Measurements from ENCODE around the gene UBR4.
A peak's percentile ranks its signal among the peaks of the same experiment; 100 is the strongest.
"Not testable (repeated sequence)": the region's sequence is repeated elsewhere in the genome, so short reads cannot be mapped to it uniquely, and the experiment has no call there.

The UBR4 gene

GRCh38 chr1:19180265-19180657, 29.8 kb downstream of the UBR4 start:
- H2BK12ac ChIP-seq (ENCODE audit: low read length in 2 of 2); H3K27ac ChIP-seq (ENCODE audit: low read length, poor library complexity, severe bottlenecking); H4K8ac ChIP-seq (ENCODE audit: low read length); DNase-seq; H3K27me3 ChIP-seq (ENCODE audit: control insufficient read depth in 1 of 2, insufficient read depth in 1 of 2, low read length in 2 of 2); H3K4me3 ChIP-seq (ENCODE audit: insufficient read depth in 1 of 2, low read depth in 1 of 2, low read length in 2 of 2); H3K18ac ChIP-seq (ENCODE audit: low read depth in 1 of 2, low read length in 2 of 2); H3K23ac ChIP-seq (ENCODE audit: low read length in 2 of 2); H2BK15ac ChIP-seq (ENCODE audit: low read depth, poor library complexity, severe bottlenecking); H3K4me1 ChIP-seq (ENCODE audit: control insufficient read depth, insufficient read depth, low read depth, low read length); H4K91ac ChIP-seq (ENCODE audit: low read length); H2AFZ ChIP-seq (ENCODE audit: low read depth, low read length); H3K9ac ChIP-seq (ENCODE audit: low read length); H2AK5ac ChIP-seq (ENCODE audit: low read length, severe bottlenecking); H3K9me3 ChIP-seq (ENCODE audit: control insufficient read depth, low read length); H3K4ac ChIP-seq (ENCODE audit: low read depth in 1 of 2, low read length in 2 of 2); H3K4me2 ChIP-seq (ENCODE audit: low read length, poor library complexity, severe bottlenecking); H2BK5ac ChIP-seq (ENCODE audit: low read depth, low read length, poor library complexity, severe bottlenecking); H2BK120ac ChIP-seq (ENCODE audit: low read depth, low read length); H3K14ac ChIP-seq (ENCODE audit: low read length in 2 of 2): not testable (repeated sequence)
- 98% methylated on average over 7 of the region's 8 CpGs for WGBS
- Histone ChIP-seq H3K36me3 (ENCODE audit: control insufficient read depth in 1 of 2, insufficient read depth in 2 of 2, low read depth in 1 of 2, low read length in 2 of 2) (peaks cover 39 to 97% of the 10 kb centered on the region in 2 experiments), H3K79me1 (replicated peaks; ENCODE audit: low read length, poor library complexity, severe bottlenecking) (peaks cover 30% of the 10 kb centered on the region)

GRCh38 chr1:19179597-19180264, 30.3 kb downstream of the UBR4 start:
- Histone ChIP-seq H3K4me3 (ENCODE audit: insufficient read depth in 1 of 2, low read depth in 1 of 2, low read length in 2 of 2) (no peak overlapping the region), H3K9ac (ENCODE audit: low read length) (no peak overlapping the region), H3K4ac (ENCODE audit: low read depth in 1 of 2, low read length in 2 of 2) (no peak overlapping the region), H3K14ac (ENCODE audit: low read length in 2 of 2) (no peak overlapping the region), H3K27ac (ENCODE audit: low read length, poor library complexity, severe bottlenecking) (no peak overlapping the region), H2BK15ac (ENCODE audit: low read depth, poor library complexity, severe bottlenecking) (no peak overlapping the region), H4K8ac (ENCODE audit: low read length) (no peak overlapping the region), H3K4me2 (ENCODE audit: low read length, poor library complexity, severe bottlenecking) (no peak overlapping the region), H2BK12ac (ENCODE audit: low read length in 2 of 2) (no peak overlapping the region), H2BK120ac (ENCODE audit: low read depth, low read length) (no peak overlapping the region), H2BK5ac (ENCODE audit: low read depth, low read length, poor library complexity, severe bottlenecking) (no peak overlapping the region), H3K79me1 (replicated peaks; ENCODE audit: low read length, poor library complexity, severe bottlenecking) (peaks cover 32% of the 10 kb centered on the region), H3K4me1 (ENCODE audit: control insufficient read depth, insufficient read depth, low read depth, low read length) (no peaks in the 10 kb centered on the region), H3K36me3 (ENCODE audit: control insufficient read depth in 1 of 2, insufficient read depth in 2 of 2, low read depth in 1 of 2, low read length in 2 of 2) (peaks cover 36 to 97% of the 10 kb centered on the region in 2 experiments), H3K23ac (ENCODE audit: low read length in 2 of 2) (no peak overlapping the region), H2AFZ (ENCODE audit: low read depth, low read length) (no peak overlapping the region), H3K18ac (ENCODE audit: low read depth in 1 of 2, low read length in 2 of 2) (no peak overlapping the region), H3K27me3 (ENCODE audit: control insufficient read depth in 1 of 2, insufficient read depth in 1 of 2, low read length in 2 of 2) (no peaks in the 10 kb centered on the region), H4K91ac (ENCODE audit: low read length) (no peak overlapping the region), H2AK5ac (ENCODE audit: low read length, severe bottlenecking) (no peak overlapping the region), H3K9me3 (ENCODE audit: control insufficient read depth, low read length) (no peaks in the 10 kb centered on the region)
- peak; percentile 52 for DNase-seq
- 98% methylated on average over 8 of the region's 8 CpGs for WGBS

- Histone ChIP-seq H3K23ac (ENCODE audit: low read length in 2 of 2) (no peak overlapping the region), H3K27ac (ENCODE audit: low read length, poor library complexity, severe bottlenecking) (no peak overlapping the region), H2BK12ac (ENCODE audit: low read length in 2 of 2) (no peak overlapping the region), H2BK15ac (ENCODE audit: low read depth, poor library complexity, severe bottlenecking) (no peak overlapping the region), H3K9ac (ENCODE audit: low read length) (no peak overlapping the region), H2AFZ (ENCODE audit: low read depth, low read length) (no peak overlapping the region), H4K8ac (ENCODE audit: low read length) (no peak overlapping the region), H3K4me2 (ENCODE audit: low read length, poor library complexity, severe bottlenecking) (no peak overlapping the region), H4K91ac (ENCODE audit: low read length) (no peak overlapping the region), H2BK5ac (ENCODE audit: low read depth, low read length, poor library complexity, severe bottlenecking) (no peak overlapping the region), H3K36me3 (ENCODE audit: control insufficient read depth in 1 of 2, insufficient read depth in 2 of 2, low read depth in 1 of 2, low read length in 2 of 2) (peaks cover 36 to 97% of the 10 kb centered on the region in 2 experiments), H3K14ac (ENCODE audit: low read length in 2 of 2) (no peak overlapping the region), H3K18ac (ENCODE audit: low read depth in 1 of 2, low read length in 2 of 2) (no peak overlapping the region), H3K9me3 (ENCODE audit: control insufficient read depth, low read length) (no peaks in the 10 kb centered on the region), H3K4ac (ENCODE audit: low read depth in 1 of 2, low read length in 2 of 2) (no peak overlapping the region), H3K27me3 (ENCODE audit: control insufficient read depth in 1 of 2, insufficient read depth in 1 of 2, low read length in 2 of 2) (no peaks in the 10 kb centered on the region), H3K4me3 (ENCODE audit: insufficient read depth in 1 of 2, low read depth in 1 of 2, low read length in 2 of 2) (no peak overlapping the region), H3K79me1 (replicated peaks; ENCODE audit: low read length, poor library complexity, severe bottlenecking) (peaks cover 33% of the 10 kb centered on the region), H3K4me1 (ENCODE audit: control insufficient read depth, insufficient read depth, low read depth, low read length) (no peaks in the 10 kb centered on the region), H2BK120ac (ENCODE audit: low read depth, low read length) (no peak overlapping the region), H2AK5ac (ENCODE audit: low read length, severe bottlenecking) (no peak overlapping the region)
- 91% methylated on average over 5 of the region's 5 CpGs for WGBS
- DNase-seq = no peak
Observed at GRCh38 chr1:19178734-19179398, 31.2 kb downstream of the UBR4 start.

GRCh38 chr1:19177811-19178210, 32.3 kb downstream of the UBR4 start:
- Histone ChIP-seq H3K23ac (ENCODE audit: low read length in 2 of 2) (no peak overlapping the region), H2AK5ac (ENCODE audit: low read length, severe bottlenecking) (no peak overlapping the region), H3K9ac (ENCODE audit: low read length) (no peak overlapping the region), H2AFZ (ENCODE audit: low read depth, low read length) (no peak overlapping the region), H4K91ac (ENCODE audit: low read length) (no peak overlapping the region), H3K18ac (ENCODE audit: low read depth in 1 of 2, low read length in 2 of 2) (no peak overlapping the region), H2BK5ac (ENCODE audit: low read depth, low read length, poor library complexity, severe bottlenecking) (no peak overlapping the region), H3K4me1 (ENCODE audit: control insufficient read depth, insufficient read depth, low read depth, low read length) (no peaks in the 10 kb centered on the region), H3K79me1 (replicated peaks; ENCODE audit: low read length, poor library complexity, severe bottlenecking) (peaks cover 35% of the 10 kb centered on the region), H2BK12ac (ENCODE audit: low read length in 2 of 2) (no peak overlapping the region), H2BK120ac (ENCODE audit: low read depth, low read length) (no peak overlapping the region), H3K9me3 (ENCODE audit: control insufficient read depth, low read length) (no peaks in the 10 kb centered on the region), H2BK15ac (ENCODE audit: low read depth, poor library complexity, severe bottlenecking) (no peak overlapping the region), H3K4ac (ENCODE audit: low read depth in 1 of 2, low read length in 2 of 2) (no peak overlapping the region), H3K14ac (ENCODE audit: low read length in 2 of 2) (no peak overlapping the region), H4K8ac (ENCODE audit: low read length) (no peak overlapping the region), H3K4me3 (ENCODE audit: insufficient read depth in 1 of 2, low read depth in 1 of 2, low read length in 2 of 2) (no peak overlapping the region), H3K4me2 (ENCODE audit: low read length, poor library complexity, severe bottlenecking) (no peak overlapping the region), H3K27ac (ENCODE audit: low read length, poor library complexity, severe bottlenecking) (no peak overlapping the region), H3K36me3 (ENCODE audit: control insufficient read depth in 1 of 2, insufficient read depth in 2 of 2, low read depth in 1 of 2, low read length in 2 of 2) (peaks cover 35 to 98% of the 10 kb centered on the region in 2 experiments), H3K27me3 (ENCODE audit: control insufficient read depth in 1 of 2, insufficient read depth in 1 of 2, low read length in 2 of 2) (no peaks in the 10 kb centered on the region)
- WGBS = 95% methylated on average over 2 of the region's 2 CpGs
- no peak for DNase-seq

Data from mesenchymal stem cell (in vitro differentiated cells and primary cell).